Measurements from ENCODE around the gene ISG20. TPM values are rescaled to one million over a fixed set of nuclear protein-coding genes. Genes with fewer than 3 reads are reported as not detected.

Gene ISG20
- total and polyA plus RNA-seq, 2 experiments from 2014 or later: 13.3 to 15.8 TPM

GRCh38 chr15:88617031-88617722 is 21.6 kb upstream of the ISG20 start:
- TF ChIP-seq EZH2 (IDR thresholded peaks at IDR 0.05; ENCODE audit: borderline replicate concordance): no peak
- TF ChIP-seq EZH2phosphoT487 (IDR thresholded peaks at IDR 0.05; ENCODE audit: low read depth, severe bottlenecking, unreplicated experiment): no peak
- TF ChIP-seq, protein P1, sequence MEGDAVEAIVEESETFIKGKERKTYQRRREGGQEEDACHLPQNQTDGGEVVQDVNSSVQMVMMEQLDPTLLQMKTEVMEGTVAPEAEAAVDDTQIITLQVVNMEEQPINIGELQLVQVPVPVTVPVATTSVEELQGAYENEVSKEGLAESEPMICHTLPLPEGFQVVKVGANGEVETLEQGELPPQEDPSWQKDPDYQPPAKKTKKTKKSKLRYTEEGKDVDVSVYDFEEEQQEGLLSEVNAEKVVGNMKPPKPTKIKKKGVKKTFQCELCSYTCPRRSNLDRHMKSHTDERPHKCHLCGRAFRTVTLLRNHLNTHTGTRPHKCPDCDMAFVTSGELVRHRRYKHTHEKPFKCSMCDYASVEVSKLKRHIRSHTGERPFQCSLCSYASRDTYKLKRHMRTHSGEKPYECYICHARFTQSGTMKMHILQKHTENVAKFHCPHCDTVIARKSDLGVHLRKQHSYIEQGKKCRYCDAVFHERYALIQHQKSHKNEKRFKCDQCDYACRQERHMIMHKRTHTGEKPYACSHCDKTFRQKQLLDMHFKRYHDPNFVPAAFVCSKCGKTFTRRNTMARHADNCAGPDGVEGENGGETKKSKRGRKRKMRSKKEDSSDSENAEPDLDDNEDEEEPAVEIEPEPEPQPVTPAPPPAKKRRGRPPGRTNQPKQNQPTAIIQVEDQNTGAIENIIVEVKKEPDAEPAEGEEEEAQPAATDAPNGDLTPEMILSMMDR (IDR thresholded peaks at IDR 0.05; ENCODE audit: poor library complexity): no peak
- no peak overlapping the region for H3K4me3 ChIP-seq
- H3K79me2 ChIP-seq: peaks cover 9% of the 10 kb centered on the region
- H2AFZ ChIP-seq: no peak overlapping the region
- H3K9me2 ChIP-seq (replicated peaks; ENCODE audit: insufficient read depth): no peaks in the 10 kb centered on the region
- no peak overlapping the region for H3K4me2 ChIP-seq
- H3K27me3 ChIP-seq: no peaks in the 10 kb centered on the region
- H3K4me1 ChIP-seq (ENCODE audit: insufficient read depth): peaks cover 6% of the 10 kb centered on the region
- H4K20me1 ChIP-seq (ENCODE audit: insufficient read depth, poor library complexity, severe bottlenecking): no peaks in the 10 kb centered on the region
- no peaks in the 10 kb centered on the region for H3K36me3 ChIP-seq (replicated peaks; ENCODE audit: insufficient read depth, low read depth)
- DNase-seq (ENCODE audit: low spot score): no peak
- no peaks in the 10 kb centered on the region for H3K9me3 ChIP-seq (ENCODE audit: low read depth)
- no peak overlapping the region for H3K27ac ChIP-seq
- WGBS (ENCODE audit: low lambda C conversion rate, missing lambda C conversion rate): 90% methylated on average over 10 of the region's 10 CpGs

DNA sequence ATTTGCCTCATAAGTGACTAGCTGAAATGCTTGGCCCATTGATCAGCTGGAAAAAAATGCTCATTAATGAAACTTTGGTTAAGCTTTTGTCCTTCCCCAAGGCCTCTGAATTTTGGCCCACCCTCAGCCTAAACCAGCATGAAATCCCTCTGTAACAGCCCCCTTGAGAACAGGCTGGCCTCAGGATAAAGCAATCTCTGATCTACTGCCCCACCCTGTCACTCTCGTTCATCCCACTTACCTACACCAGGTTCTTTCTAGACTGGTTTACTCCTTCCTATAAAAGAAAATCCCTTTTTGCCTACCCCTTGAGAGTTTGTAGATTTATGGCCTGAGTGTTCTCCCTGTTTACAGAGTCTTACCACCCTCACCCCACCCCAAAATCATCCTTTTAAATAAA is 21.0 kb upstream of the ISG20 start:
- Histone ChIP-seq H3K79me2 (peaks cover 15% of the 10 kb centered on the region), H3K9me2 (replicated peaks; ENCODE audit: insufficient read depth) (no peaks in the 10 kb centered on the region), H3K4me3 (no peak overlapping the region), H3K9me3 (ENCODE audit: low read depth) (no peaks in the 10 kb centered on the region), H3K4me1 (ENCODE audit: insufficient read depth) (peaks cover 6% of the 10 kb centered on the region), H3K4me2 (no peak overlapping the region), H3K27me3 (no peaks in the 10 kb centered on the region), H2AFZ (no peak overlapping the region), H3K36me3 (replicated peaks; ENCODE audit: insufficient read depth, low read depth) (no peaks in the 10 kb centered on the region), H3K27ac (no peak overlapping the region), H4K20me1 (ENCODE audit: insufficient read depth, poor library complexity, severe bottlenecking) (no peaks in the 10 kb centered on the region)
- DNase-seq (ENCODE audit: low spot score): no peak
- no peak for TF ChIP-seq EZH2 (IDR thresholded peaks at IDR 0.05; ENCODE audit: borderline replicate concordance)
- TF ChIP-seq EZH2phosphoT487 (IDR thresholded peaks at IDR 0.05; ENCODE audit: low read depth, severe bottlenecking, unreplicated experiment): no peak
- TF ChIP-seq, protein P1 (IDR thresholded peaks at IDR 0.05; ENCODE audit: poor library complexity): no peak
- WGBS (ENCODE audit: low lambda C conversion rate, missing lambda C conversion rate): 43% methylated on average over 1 of the region's 1 CpG

- no peaks in the 10 kb centered on the region for H3K27me3 ChIP-seq
Observed at GRCh38 chr15:88618686-88619085, 20.1 kb upstream of the ISG20 start.

More at GRCh38 chr15:88618686-88619085, 20.1 kb upstream of the ISG20 start:
- Histone ChIP-seq H3K4me3 (no peak overlapping the region), H3K4me2 (no peak overlapping the region), H3K36me3 (replicated peaks; ENCODE audit: insufficient read depth, low read depth) (no peaks in the 10 kb centered on the region), H3K27ac (no peak overlapping the region), H3K9me2 (replicated peaks; ENCODE audit: insufficient read depth) (no peaks in the 10 kb centered on the region), H2AFZ (no peak overlapping the region), H3K4me1 (ENCODE audit: insufficient read depth) (peaks cover 6% of the 10 kb centered on the region), H4K20me1 (ENCODE audit: insufficient read depth, poor library complexity, severe bottlenecking) (peaks cover 8% of the 10 kb centered on the region), H3K9me3 (ENCODE audit: low read depth) (no peaks in the 10 kb centered on the region), H3K79me2 (peaks cover 24% of the 10 kb centered on the region)
- TF ChIP-seq, protein P1 (IDR thresholded peaks at IDR 0.05; ENCODE audit: poor library complexity): no peak
- TF ChIP-seq EZH2 (IDR thresholded peaks at IDR 0.05; ENCODE audit: borderline replicate concordance): no peak
- DNase-seq (ENCODE audit: low spot score): no peak

Measured in hepatocyte (in vitro differentiated cells).